ES-I3 (cell line): ENCODE results near the gene NR3C2.
"Not testable (repeated sequence)": the region's sequence is repeated elsewhere in the genome, so short reads cannot be mapped to it uniquely, and the experiment has no call there.

Experiments
- H3K36me3 ChIP-seq: 2 replicates; pipeline ENCODE4 v1.6.1; 2013; ENCODE audit warnings: mild to moderate bottlenecking, low read length, control low read depth, moderate library complexity; ENCODE audit not compliant: insufficient read depth
- H3K4me1 ChIP-seq: 2 replicates; pipeline ENCODE4 v1.6.1; 2013; ENCODE audit warnings: mild to moderate bottlenecking, control low read depth, low read length; ENCODE audit not compliant: insufficient read depth
- H3K9ac ChIP-seq: 2 replicates; pipeline ENCODE4 v1.6.1; 2013; ENCODE audit warnings: low read depth, mild to moderate bottlenecking, low read length, moderate library complexity
- H3K9me3 ChIP-seq: 2 replicates; pipeline ENCODE4 v1.6.1; 2013; ENCODE audit warnings: mild to moderate bottlenecking, low read length, moderate library complexity; ENCODE audit not compliant: control insufficient read depth, insufficient read depth

Gene NR3C2

GRCh38 chr4:148124512-148124911 lies 317.7 kb downstream of the NR3C2 start:
- no peak overlapping the region for H3K9ac ChIP-seq
- no peaks in the 10 kb centered on the region for H3K4me1 ChIP-seq
- H3K9me3 ChIP-seq, result peaks cover 10% of the 10 kb centered on the region
- no peaks in the 10 kb centered on the region for H3K36me3 ChIP-seq

DNA sequence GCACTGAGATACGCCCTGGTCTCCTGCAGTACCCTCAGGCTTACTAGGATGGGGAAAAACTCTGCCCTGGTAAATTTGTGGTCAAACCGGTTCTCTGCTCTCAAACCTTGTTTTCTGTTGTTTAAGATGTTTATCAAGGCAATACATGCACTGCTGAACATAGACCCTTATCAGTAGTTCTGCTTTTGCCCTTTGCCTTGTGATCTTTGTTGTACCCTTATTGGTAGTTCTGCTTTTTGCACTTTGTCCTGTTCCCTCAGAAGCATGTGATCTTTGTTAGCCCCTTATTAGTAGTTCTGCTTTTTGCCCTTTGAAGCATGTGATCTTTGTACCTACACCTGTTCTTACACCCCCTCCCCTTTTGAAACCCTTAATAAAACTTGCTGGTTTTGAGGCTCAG lies 319.1 kb downstream of the NR3C2 start:
- not testable (repeated sequence) for H3K9ac ChIP-seq, H3K4me1 ChIP-seq, H3K36me3 ChIP-seq
- H3K9me3 ChIP-seq, result peaks cover 10% of the 10 kb centered on the region

- no peaks in the 10 kb centered on the region for H3K36me3 ChIP-seq
- H3K4me1 ChIP-seq, result peaks cover under 1% of the 10 kb centered on the region; the same call in 1 of the 2 replicates
- H3K9me3 ChIP-seq, result peaks cover 10% of the 10 kb centered on the region
- H3K9ac ChIP-seq, result no peak overlapping the region
Measured at GRCh38 chr4:148120216-148120615, 322.0 kb downstream of the NR3C2 start.

- no peak overlapping the region for H3K9ac ChIP-seq
- peaks cover 3% of the 10 kb centered on the region; the same call in 1 of the 2 replicates for H3K4me1 ChIP-seq
- H3K36me3 ChIP-seq, result no peaks in the 10 kb centered on the region
- peaks cover 3% of the 10 kb centered on the region for H3K9me3 ChIP-seq
Measured at GRCh38 chr4:148118633-148119032, 323.6 kb downstream of the NR3C2 start.

- no peaks in the 10 kb centered on the region for H3K36me3 ChIP-seq
- peaks cover 3% of the 10 kb centered on the region; the same call in 1 of the 2 replicates for H3K9me3 ChIP-seq
- no peak overlapping the region for H3K9ac ChIP-seq
- peaks cover 3% of the 10 kb centered on the region; the same call in 1 of the 2 replicates for H3K4me1 ChIP-seq
Measured at GRCh38 chr4:148118179-148118578, 324.0 kb downstream of the NR3C2 start.

- Histone ChIP-seq H3K9ac (no peak overlapping the region), H3K4me1 (peaks cover 13% of the 10 kb centered on the region; the same call in 1 of the 2 replicates), H3K36me3 (no peaks in the 10 kb centered on the region), H3K9me3 (peaks cover 3% of the 10 kb centered on the region; the same call in 1 of the 2 replicates)
Measured at GRCh38 chr4:148116969-148117368, 325.2 kb downstream of the NR3C2 start.

DNA sequence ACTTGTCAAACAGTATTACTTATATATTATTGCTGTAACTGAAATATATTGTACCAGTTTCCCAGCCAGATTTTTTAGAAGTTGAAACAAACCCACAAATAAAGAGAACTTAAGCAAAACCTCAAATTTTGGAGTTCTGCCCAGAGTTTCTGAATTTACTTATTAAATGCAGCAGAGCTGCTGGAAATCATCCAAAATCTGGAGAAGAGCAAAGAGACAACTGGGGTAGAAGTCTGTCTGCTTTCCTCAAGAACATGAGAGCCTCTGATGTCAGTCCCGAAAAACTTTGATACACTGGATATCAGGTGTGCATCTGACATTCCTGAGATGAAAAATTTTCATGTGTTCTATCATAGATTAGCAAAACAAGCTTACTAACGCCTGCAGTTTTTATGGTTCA lies 325.9 kb downstream of the NR3C2 start:
- peaks cover 19% of the 10 kb centered on the region; the same call in 1 of the 2 replicates for H3K4me1 ChIP-seq
- H3K9me3 ChIP-seq, result peaks cover 3% of the 10 kb centered on the region; the same call in 1 of the 2 replicates
- no peak overlapping the region for H3K9ac ChIP-seq
- H3K36me3 ChIP-seq, result no peaks in the 10 kb centered on the region

DNA sequence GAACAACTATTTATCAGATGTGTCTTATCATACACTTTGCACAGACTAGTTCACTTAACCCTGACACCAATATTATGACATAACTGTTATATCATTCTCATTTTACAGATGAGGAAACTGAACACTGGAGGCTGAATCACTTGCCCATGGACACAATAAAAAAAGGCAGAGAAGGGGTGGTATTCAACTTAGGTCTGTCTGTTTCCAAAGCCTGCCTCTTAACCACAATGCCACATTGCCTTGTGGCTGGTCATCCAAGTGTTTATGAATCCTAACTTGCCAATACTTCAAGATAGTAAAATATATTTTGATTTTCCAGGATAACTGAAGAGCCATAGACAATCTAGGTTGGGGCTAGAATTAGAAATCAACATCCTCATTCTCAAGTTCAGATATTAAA lies 327.8 kb downstream of the NR3C2 start:
- H3K4me1 ChIP-seq, result peaks cover 20% of the 10 kb centered on the region; the same call in 1 of the 2 replicates
- H3K9me3 ChIP-seq, result no peaks in the 10 kb centered on the region
- H3K9ac ChIP-seq, result no peak overlapping the region
- H3K36me3 ChIP-seq, result no peaks in the 10 kb centered on the region

- H3K36me3 ChIP-seq, result no peaks in the 10 kb centered on the region
- peaks cover 20% of the 10 kb centered on the region; the same call in 1 of the 2 replicates for H3K4me1 ChIP-seq
- H3K9ac ChIP-seq, result no peak overlapping the region
- no peaks in the 10 kb centered on the region for H3K9me3 ChIP-seq
Measured at GRCh38 chr4:148112231-148112982, 329.8 kb downstream of the NR3C2 start.

DNA sequence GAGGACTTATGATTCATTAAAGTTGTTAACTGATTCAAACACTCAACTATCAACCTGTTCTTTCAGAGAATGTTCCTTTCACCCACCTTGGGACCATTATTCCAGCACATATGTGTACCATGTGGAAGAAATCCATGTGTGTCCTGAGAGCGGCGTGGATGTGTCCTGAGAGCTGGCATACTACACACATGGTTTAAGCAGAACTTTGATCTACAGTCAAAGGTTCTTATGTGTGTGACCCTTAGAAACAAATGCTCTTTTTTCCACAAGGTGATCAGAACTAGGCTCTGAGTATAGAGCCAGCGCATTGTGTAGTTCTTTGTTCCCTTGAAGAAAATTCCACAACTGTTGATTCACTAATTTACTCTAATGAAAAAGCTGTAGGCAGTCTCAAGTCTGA lies 332.0 kb downstream of the NR3C2 start:
- Histone ChIP-seq H3K9ac (no peak overlapping the region), H3K4me1 (peaks cover 19% of the 10 kb centered on the region; the same call in 1 of the 2 replicates), H3K36me3 (no peaks in the 10 kb centered on the region), H3K9me3 (no peaks in the 10 kb centered on the region)

- Histone ChIP-seq H3K36me3 (no peaks in the 10 kb centered on the region), H3K9ac (no peak overlapping the region), H3K4me1 (peaks cover 16% of the 10 kb centered on the region; the same call in 1 of the 2 replicates), H3K9me3 (no peaks in the 10 kb centered on the region)
Measured at GRCh38 chr4:148109216-148109615, 333.0 kb downstream of the NR3C2 start.

- Histone ChIP-seq H3K9me3 (no peaks in the 10 kb centered on the region), H3K9ac (no peak overlapping the region), H3K36me3 (no peaks in the 10 kb centered on the region), H3K4me1 (peaks cover 16% of the 10 kb centered on the region; the same call in 1 of the 2 replicates)
Measured at GRCh38 chr4:148108766-148109165, 333.4 kb downstream of the NR3C2 start.

DNA sequence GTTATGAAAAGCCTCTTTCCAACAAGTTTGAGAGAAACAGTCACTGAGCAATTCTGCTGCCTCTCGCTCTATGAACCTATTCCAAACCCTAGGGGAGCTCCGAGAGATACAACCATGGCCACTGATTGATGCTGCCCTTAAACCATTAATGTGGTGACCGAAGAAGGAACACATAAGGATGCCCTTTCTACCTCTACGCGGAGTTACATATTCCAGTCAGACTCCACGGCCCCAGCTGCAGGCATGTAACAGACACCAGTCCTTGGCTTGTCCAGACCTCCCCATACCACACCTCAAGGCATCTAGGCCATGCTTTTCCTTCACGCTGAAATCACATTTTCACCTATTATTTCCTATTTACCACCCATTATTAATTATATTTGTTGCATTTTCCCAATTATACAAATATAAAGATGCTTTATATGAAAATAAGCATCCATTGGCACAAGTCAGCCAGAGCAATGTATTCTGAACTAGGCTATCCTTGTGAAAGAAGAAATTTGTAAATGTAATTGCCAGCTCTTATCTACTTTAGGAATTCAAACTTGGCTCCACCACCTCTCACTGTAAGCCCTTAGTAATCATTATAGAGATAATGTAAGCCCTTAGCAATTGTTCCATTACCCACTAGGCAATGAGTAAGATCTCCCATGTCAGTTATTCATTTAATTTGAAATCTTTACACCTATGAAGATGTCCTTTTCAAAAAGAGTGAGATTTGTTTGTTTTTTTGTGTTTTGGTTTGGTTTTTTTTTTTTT lies 338.4 kb downstream of the NR3C2 start:
- H3K9me3 ChIP-seq, result no peaks in the 10 kb centered on the region
- H3K4me1 ChIP-seq, result no peaks in the 10 kb centered on the region
- H3K9ac ChIP-seq, result no peak overlapping the region
- no peaks in the 10 kb centered on the region for H3K36me3 ChIP-seq

- Histone ChIP-seq H3K9ac (no peak overlapping the region), H3K9me3 (no peaks in the 10 kb centered on the region), H3K4me1 (peaks cover 7% of the 10 kb centered on the region; the same call in 1 of the 2 replicates), H3K36me3 (no peaks in the 10 kb centered on the region)
Measured at GRCh38 chr4:148101790-148102189, 340.4 kb downstream of the NR3C2 start.
